Naive B cell (primary cell): Measurements from ENCODE around the gene ZNF560. TPM values are rescaled to one million over a fixed set of nuclear protein-coding genes. Genes with fewer than 3 reads are reported as not detected.
A peak's percentile ranks its signal among the peaks of the same experiment; 100 is the strongest.
"Not testable (repeated sequence)": the region's sequence is repeated elsewhere in the genome, so short reads cannot be mapped to it uniquely, and the experiment has no call there.

Experiments used
- ATAC-seq, 2 donors: fragments of 150-1000 bp; cut with Tn5 transposase; 2 replicates each; pipeline ENCODE4 v1.10.0; 2021; ENCODE audit warnings: low read depth in 2 of 2, mild to moderate bottlenecking in 2 of 2, moderate library complexity in 2 of 2
- DNase-seq: peaks from one replicate; pipeline ENCODE4 v3.0.0; 2022
- H3K27ac Mint-ChIP-seq, 6 donors: one replicate each; pipeline ENCODE4 v1.8.0; 2020 to 2022; ENCODE audit warnings: mild to moderate bottlenecking in 6 of 6, mixed read lengths in 6 of 6, moderate library complexity in 5 of 6, inconsistent platforms in 2 of 6
- H3K27me3 Mint-ChIP-seq, 3 donors: one replicate each; pipeline ENCODE4 v1.8.0; 2021 to 2022; ENCODE audit warnings: mixed read lengths in 3 of 3, mild to moderate bottlenecking in 1 of 3
- H3K36me3 Mint-ChIP-seq, 2 donors: one replicate each; pipeline ENCODE4 v1.8.0; 2020 to 2022; ENCODE audit warnings: mixed read lengths in 2 of 2, inconsistent platforms in 1 of 2, mild to moderate bottlenecking in 1 of 2
- H3K4me1 Mint-ChIP-seq, 3 donors: one replicate each; pipeline ENCODE4 v1.8.0; 2020 to 2022; ENCODE audit warnings: mixed read lengths in 3 of 3, inconsistent platforms in 1 of 3, mild to moderate bottlenecking in 1 of 3, moderate library complexity in 1 of 3
- H3K4me3 Mint-ChIP-seq, 8 donors: one replicate each; pipeline ENCODE4 v1.8.0; 2020 to 2022; ENCODE audit warnings: mild to moderate bottlenecking in 8 of 8, mixed read lengths in 8 of 8, moderate library complexity in 8 of 8, inconsistent platforms in 2 of 8
- H3K9me3 Mint-ChIP-seq, 7 donors: one replicate each; pipeline ENCODE4 v1.8.0; 2020 to 2022; ENCODE audit warnings: mixed read lengths in 7 of 7, mild to moderate bottlenecking in 5 of 7, inconsistent platforms in 2 of 7, moderate library complexity in 1 of 7
- polyA plus RNA-seq, 6 donors: library from polyadenylated mRNA; unstranded; fragments of 300-500 nt; fragmentation: Illumina TruSeq; gene quantifications; one replicate each; pipeline ENCODE4 v1.2.3, GENCODE V29; 2021; ENCODE audit warnings: low read depth in 6 of 6

The ZNF560 gene
- not detected for polyA plus RNA-seq

- peaks cover 9 to 75% (median 69%) of the 10 kb centered on the region in 7 donors for H3K9me3 Mint-ChIP-seq
- H3K4me3 Mint-ChIP-seq = peak within 1 kb of the TSS in 7 of 8 donors; percentile 32 to 87 (median 71)
- peaks cover 0 to 16% (median 10%) of the 10 kb centered on the region in 3 donors for H3K27me3 Mint-ChIP-seq
- peaks cover 0 to 13% (median 9%) of the 10 kb centered on the region in 3 donors for H3K4me1 Mint-ChIP-seq
- H3K36me3 Mint-ChIP-seq = peaks cover 5 to 28% of the 10 kb centered on the region in 2 donors
- H3K27ac Mint-ChIP-seq = peak within 1 kb of the TSS in 2 of 6 donors; percentile 25 to 65
- DNase-seq (no peak), ATAC-seq (peak in 1 of 2 donors; percentile 27)
Observed at GRCh38 chr19:9498183-9498902, at the start of gene ZNF560. Gene ZNF560 (minus strand): TSS chr19:9498616. CDS start chr19:9475313, 23,303 bp downstream.

DNA sequence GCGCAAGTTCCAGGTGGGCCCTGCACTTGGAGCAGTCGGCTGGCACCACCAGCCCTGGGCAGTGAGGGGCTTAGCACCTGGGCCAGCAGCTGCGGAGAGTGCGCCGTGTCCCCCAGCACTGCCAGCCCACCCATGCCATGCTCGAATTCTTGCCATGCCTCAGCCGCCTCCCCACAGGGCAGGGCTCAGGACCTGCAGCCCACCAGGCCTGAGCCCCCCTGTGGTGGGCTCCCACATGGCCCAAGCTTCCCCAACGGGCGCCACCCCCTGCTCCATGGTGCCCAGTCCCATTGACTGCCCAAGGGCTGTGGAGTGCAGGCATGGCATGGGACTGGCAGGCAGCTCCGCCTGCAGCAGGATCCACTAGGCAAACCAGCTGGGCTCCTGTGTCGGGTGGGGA lies 49.5 kb upstream of the ZNF560 start:
- Mint-ChIP-seq H3K27me3 (peaks cover 0 to 6% (median 0%) of the 10 kb centered on the region in 3 donors), H3K4me3 (no peak overlapping the region), H3K9me3 (peaks cover 6 to 20% (median 16%) of the 10 kb centered on the region in 7 donors), H3K4me1 (no peaks in the 10 kb centered on the region), H3K36me3 (peaks cover 12 to 17% of the 10 kb centered on the region in 2 donors), H3K27ac (no peak overlapping the region)
- no peak for ATAC-seq
- no peak for DNase-seq

GRCh38 chr19:9541281-9541680 lies 42.9 kb upstream of the ZNF560 start:
- H3K4me1 Mint-ChIP-seq = peaks cover 20 to 38% (median 22%) of the 10 kb centered on the region in 3 donors
- not testable (repeated sequence) for ATAC-seq, H3K4me3 Mint-ChIP-seq, DNase-seq, H3K27ac Mint-ChIP-seq, H3K27me3 Mint-ChIP-seq
- H3K36me3 Mint-ChIP-seq = peaks cover 8 to 22% of the 10 kb centered on the region in 2 donors
- H3K9me3 Mint-ChIP-seq = peaks cover 4 to 13% (median 5%) of the 10 kb centered on the region in 7 donors

- ATAC-seq, H3K27me3 Mint-ChIP-seq, DNase-seq: not testable (repeated sequence)
- Mint-ChIP-seq H3K4me1 (peaks cover 20 to 43% (median 22%) of the 10 kb centered on the region in 3 donors), H3K9me3 (peaks cover 4 to 13% (median 8%) of the 10 kb centered on the region in 7 donors), H3K4me3 (peak overlapping the region in 7 of 8 donors; percentile 59 to 100 (median 81)), H3K27ac (peak overlapping the region in 5 of 6 donors; percentile 43 to 98 (median 94)), H3K36me3 (peaks cover 19 to 34% of the 10 kb centered on the region in 2 donors)
Observed at GRCh38 chr19:9539921-9540320, 41.5 kb upstream of the ZNF560 start.

DNA sequence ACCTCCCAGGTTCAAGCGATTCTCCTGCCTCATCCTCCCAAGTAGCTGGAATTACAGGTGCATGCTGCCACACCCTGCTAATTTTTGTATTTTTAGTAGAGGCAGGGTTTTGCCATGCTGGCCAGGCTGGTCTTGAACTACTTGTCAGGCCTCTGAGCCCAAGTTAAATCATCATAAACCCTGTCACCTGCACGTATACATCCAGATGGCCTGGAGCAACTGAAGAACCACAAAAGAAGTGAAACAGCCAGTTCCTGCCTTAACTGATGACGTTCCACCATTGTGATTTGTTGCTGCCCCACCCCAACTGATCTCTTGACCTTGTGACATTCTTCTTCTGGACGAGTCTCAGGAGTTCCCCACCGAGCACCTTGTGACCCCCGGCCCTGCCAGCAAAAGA lies 40.8 kb upstream of the ZNF560 start:
- ATAC-seq, H3K27me3 Mint-ChIP-seq, DNase-seq: not testable (repeated sequence)
- Mint-ChIP-seq H3K9me3 (peaks cover 4 to 13% (median 10%) of the 10 kb centered on the region in 7 donors), H3K4me1 (peaks cover 20 to 43% (median 22%) of the 10 kb centered on the region in 3 donors), H3K4me3 (peak overlapping the region in 7 of 8 donors; percentile 59 to 100 (median 99)), H3K36me3 (peaks cover 23 to 37% of the 10 kb centered on the region in 2 donors), H3K27ac (peak overlapping the region in 4 of 6 donors; percentile 7 to 99 (median 98))

GRCh38 chr19:9538183-9539058 lies 40.0 kb upstream of the ZNF560 start, which contains the start of gene ZNF426:
Gene ZNF426 (minus strand): TSS chr19:9538645. CDS start chr19:9536232, 2,413 bp downstream.
- Mint-ChIP-seq H3K4me3 (peak within 1 kb of the TSS; percentile 90 to 100 (median 98)), H3K36me3 (peaks cover 30 to 45% of the 10 kb centered on the region in 2 donors), H3K27me3 (no peaks in the 10 kb centered on the region), H3K4me1 (peaks cover 20 to 43% (median 22%) of the 10 kb centered on the region in 3 donors), H3K9me3 (peaks cover 5 to 20% (median 13%) of the 10 kb centered on the region in 7 donors), H3K27ac (peak within 1 kb of the TSS; percentile 97 to 99 (median 98))
- DNase-seq = peak; percentile 80
- ATAC-seq = peak; percentile 97

- no peak for ATAC-seq
- peaks cover 10 to 40% (median 30%) of the 10 kb centered on the region in 7 donors for H3K9me3 Mint-ChIP-seq
Observed at GRCh38 chr19:9535934-9536333, 37.5 kb upstream of the ZNF560 start.

DNA sequence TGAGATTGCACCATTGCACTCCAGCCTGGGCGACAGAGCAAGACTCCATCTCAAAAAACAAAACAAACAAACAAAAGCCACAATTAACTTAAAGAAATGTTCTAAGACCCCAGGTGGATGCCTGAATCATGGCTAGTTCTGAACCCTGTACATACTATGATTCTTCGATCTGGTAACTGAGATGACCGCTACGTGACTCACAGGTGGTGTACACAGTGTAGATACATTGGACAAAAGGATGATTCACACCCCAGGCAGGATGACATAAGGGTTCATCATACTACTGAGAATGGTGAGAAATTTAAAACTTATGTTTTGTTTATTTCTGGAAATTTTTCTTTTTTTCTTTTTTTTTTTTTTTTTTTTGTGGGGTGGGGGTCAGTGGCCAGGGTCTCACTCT lies 33.5 kb upstream of the ZNF560 start:
- peaks cover 4 to 75% (median 56%) of the 10 kb centered on the region in 7 donors for H3K9me3 Mint-ChIP-seq
- no peak overlapping the region for H3K4me3 Mint-ChIP-seq
- ATAC-seq (no peak), DNase-seq (no peak)
- H3K36me3 Mint-ChIP-seq = peaks cover 74 to 75% of the 10 kb centered on the region in 2 donors
- H3K27ac Mint-ChIP-seq = no peak overlapping the region
- peaks cover 0 to 11% (median 0%) of the 10 kb centered on the region in 3 donors for H3K4me1 Mint-ChIP-seq
- H3K27me3 Mint-ChIP-seq = no peaks in the 10 kb centered on the region

More at GRCh38 chr19:9535934-9536333, 37.5 kb upstream of the ZNF560 start:
- Mint-ChIP-seq H3K36me3 (peaks cover 53 to 70% of the 10 kb centered on the region in 2 donors), H3K4me3 (peak overlapping the region in 5 of 8 donors; percentile 26 to 75 (median 67)), H3K27ac (peak overlapping the region in 1 of 6 donors; percentile 24), H3K27me3 (no peaks in the 10 kb centered on the region), H3K4me1 (peaks cover 20 to 43% (median 22%) of the 10 kb centered on the region in 3 donors)
- no peak for DNase-seq

- DNase-seq = no peak
- Mint-ChIP-seq H3K27ac (no peak overlapping the region), H3K27me3 (no peaks in the 10 kb centered on the region), H3K4me3 (no peak overlapping the region), H3K4me1 (no peaks in the 10 kb centered on the region), H3K36me3 (peaks cover 68 to 70% of the 10 kb centered on the region in 2 donors), H3K9me3 (peaks cover 10 to 92% (median 81%) of the 10 kb centered on the region in 7 donors)
- ATAC-seq = no peak
Observed at GRCh38 chr19:9528757-9529336, 30.4 kb upstream of the ZNF560 start.

DNA sequence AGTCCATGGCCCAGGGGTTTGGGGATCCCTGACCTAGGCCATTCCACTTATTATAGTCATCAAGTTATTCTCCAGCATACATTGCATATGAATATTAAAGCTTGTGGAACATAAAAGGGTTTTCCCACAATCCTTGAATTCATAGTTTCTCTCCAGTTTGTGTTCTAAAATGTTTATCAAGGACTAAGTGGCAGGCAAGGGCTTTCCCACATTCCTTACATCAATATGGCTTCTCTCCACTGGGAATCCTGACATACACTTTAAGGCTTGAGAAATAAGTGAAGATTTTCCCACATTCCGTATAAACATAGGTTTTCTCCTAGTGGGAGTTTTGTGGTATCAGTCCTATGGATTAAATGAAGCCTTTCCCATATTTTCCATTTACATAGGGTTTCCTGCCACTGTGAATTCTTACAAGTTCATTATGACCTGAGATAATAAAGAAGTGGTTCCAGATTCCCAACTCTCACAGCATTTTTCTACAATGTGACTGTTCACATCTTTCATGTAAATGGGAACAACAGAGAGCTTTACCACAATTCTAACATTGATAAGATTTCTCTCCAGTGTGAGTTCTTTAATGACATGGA lies 25.6 kb upstream of the ZNF560 start:
- Mint-ChIP-seq H3K4me1 (no peaks in the 10 kb centered on the region), H3K27me3 (no peaks in the 10 kb centered on the region), H3K4me3 (no peak overlapping the region), H3K27ac (no peak overlapping the region), H3K9me3 (peaks cover 8 to 84% (median 82%) of the 10 kb centered on the region in 7 donors), H3K36me3 (peaks cover 36 to 57% of the 10 kb centered on the region in 2 donors)
- ATAC-seq (no peak), DNase-seq (no peak)

DNA sequence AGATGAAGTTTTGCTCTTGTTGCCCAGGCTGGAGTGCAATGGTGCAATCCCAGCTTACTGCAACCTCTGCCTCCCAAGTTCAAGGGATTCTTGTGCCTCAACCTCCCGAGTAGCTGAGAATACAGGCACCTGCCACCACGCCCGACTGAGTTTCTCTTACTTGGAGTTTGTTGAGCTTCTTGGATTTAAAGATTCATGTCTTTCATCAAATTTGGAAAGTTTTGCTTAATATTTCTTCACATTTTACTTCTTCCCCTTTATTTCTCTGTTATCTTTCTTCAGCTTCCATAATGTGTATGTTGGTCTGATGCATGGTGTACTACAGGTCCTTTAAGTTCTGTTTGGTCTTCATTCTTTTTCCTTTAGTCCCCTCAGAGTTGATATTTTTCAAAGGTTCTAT lies 8.9 kb upstream of the ZNF560 start:
- peaks cover 8 to 16% of the 10 kb centered on the region in 2 donors for H3K36me3 Mint-ChIP-seq
- ATAC-seq = no peak
- H3K27ac Mint-ChIP-seq = no peak overlapping the region
- H3K4me3 Mint-ChIP-seq = no peak overlapping the region
- no peaks in the 10 kb centered on the region for H3K4me1 Mint-ChIP-seq
- H3K9me3 Mint-ChIP-seq = peaks cover 11 to 82% (median 51%) of the 10 kb centered on the region in 7 donors
- DNase-seq = no peak
- peaks cover 0 to 9% (median 0%) of the 10 kb centered on the region in 3 donors for H3K27me3 Mint-ChIP-seq

- H3K4me1 Mint-ChIP-seq = peaks cover 0 to 13% (median 9%) of the 10 kb centered on the region in 3 donors
- peaks cover 0 to 11% (median 10%) of the 10 kb centered on the region in 3 donors for H3K27me3 Mint-ChIP-seq
- peak overlapping the region in 1 of 6 donors; percentile 30 for H3K27ac Mint-ChIP-seq
- DNase-seq (no peak), ATAC-seq (no peak)
- H3K36me3 Mint-ChIP-seq = peaks cover 5 to 28% of the 10 kb centered on the region in 2 donors
- peaks cover 10 to 89% (median 76%) of the 10 kb centered on the region in 7 donors for H3K9me3 Mint-ChIP-seq
- peak overlapping the region in 1 of 8 donors; percentile 56 for H3K4me3 Mint-ChIP-seq
Observed at GRCh38 chr19:9500796-9501195, 2.4 kb upstream of the ZNF560 start.
